Stimulated activated CD4-positive, alpha-beta T cell treated with anti-CD3 and anti-CD28 coated beads, Interleukin-4, amount 100 ng/mL, for 24 hours (primary cell): ENCODE results near the gene OTUD4.
A peak's percentile ranks its signal among the peaks of the same experiment; 100 is the strongest.
"Not testable (repeated sequence)": the region's sequence is repeated elsewhere in the genome, so short reads cannot be mapped to it uniquely, and the experiment has no call there.

Experiments used
- DNase-seq: peaks from one replicate; pipeline ENCODE4 v3.0.0-alpha.2; 2020

Gene OTUD4

GRCh38 chr4:145180298-145181090 is at the start of gene OTUD4:
Gene OTUD4 (minus strand): TSS chr4:145180589. CDS start chr4:145179973, 616 bp downstream.
- DNase-seq = peak; percentile 95

- DNase-seq = not testable (repeated sequence)
Observed at GRCh38 chr4:145223228-145223627, 42.8 kb upstream of the OTUD4 start.

GRCh38 chr4:145221529-145221928 is 41.1 kb upstream of the OTUD4 start:
- DNase-seq = not testable (repeated sequence)

- no peak for DNase-seq
Observed at GRCh38 chr4:145219090-145219489, 38.7 kb upstream of the OTUD4 start.

- no peak for DNase-seq
Observed at GRCh38 chr4:145218251-145218650, 37.9 kb upstream of the OTUD4 start.

GRCh38 chr4:145217349-145217748 is 37.0 kb upstream of the OTUD4 start:
- no peak for DNase-seq

- DNase-seq = no peak
Observed at GRCh38 chr4:145216535-145216934, 36.1 kb upstream of the OTUD4 start.

GRCh38 chr4:145213245-145213644 is 32.9 kb upstream of the OTUD4 start:
- DNase-seq = no peak

- DNase-seq = no peak
Observed at GRCh38 chr4:145207934-145208333, 27.5 kb upstream of the OTUD4 start.

GRCh38 chr4:145203410-145203809 is 23.0 kb upstream of the OTUD4 start:
- no peak for DNase-seq

- DNase-seq = no peak
Observed at GRCh38 chr4:145200366-145200765, 20.0 kb upstream of the OTUD4 start.

GRCh38 chr4:145199051-145199716 is 18.8 kb upstream of the OTUD4 start:
- DNase-seq = no peak

- no peak for DNase-seq
Observed at GRCh38 chr4:145196747-145197146, 16.4 kb upstream of the OTUD4 start.

GRCh38 chr4:145195167-145195952 is 15.0 kb upstream of the OTUD4 start:
- DNase-seq = no peak

GRCh38 chr4:145189981-145190380 is 9.6 kb upstream of the OTUD4 start:
- DNase-seq = no peak

- no peak for DNase-seq
Observed at GRCh38 chr4:145186729-145187128, 6.3 kb upstream of the OTUD4 start.

- no peak for DNase-seq
Observed at GRCh38 chr4:145183581-145183980, 3.2 kb upstream of the OTUD4 start.

GRCh38 chr4:145183023-145183422 is 2.6 kb upstream of the OTUD4 start:
- DNase-seq = no peak

- DNase-seq = no peak
Observed at GRCh38 chr4:145182222-145182621, 1.8 kb upstream of the OTUD4 start.

- no peak for DNase-seq
Observed at GRCh38 chr4:145181091-145181501, 707 bp upstream of the OTUD4 start.

GRCh38 chr4:145179861-145180297 is 510 bp downstream of the OTUD4 start:
- DNase-seq = not testable (repeated sequence)

- peak; percentile 77 for DNase-seq
Observed at GRCh38 chr4:145179281-145179860, 1.0 kb downstream of the OTUD4 start.

- peak; percentile 15 for DNase-seq
Observed at GRCh38 chr4:145178740-145179280, 1.6 kb downstream of the OTUD4 start.
